ENCODE results near the gene FOXA2.

The FOXA2 gene

DNA sequence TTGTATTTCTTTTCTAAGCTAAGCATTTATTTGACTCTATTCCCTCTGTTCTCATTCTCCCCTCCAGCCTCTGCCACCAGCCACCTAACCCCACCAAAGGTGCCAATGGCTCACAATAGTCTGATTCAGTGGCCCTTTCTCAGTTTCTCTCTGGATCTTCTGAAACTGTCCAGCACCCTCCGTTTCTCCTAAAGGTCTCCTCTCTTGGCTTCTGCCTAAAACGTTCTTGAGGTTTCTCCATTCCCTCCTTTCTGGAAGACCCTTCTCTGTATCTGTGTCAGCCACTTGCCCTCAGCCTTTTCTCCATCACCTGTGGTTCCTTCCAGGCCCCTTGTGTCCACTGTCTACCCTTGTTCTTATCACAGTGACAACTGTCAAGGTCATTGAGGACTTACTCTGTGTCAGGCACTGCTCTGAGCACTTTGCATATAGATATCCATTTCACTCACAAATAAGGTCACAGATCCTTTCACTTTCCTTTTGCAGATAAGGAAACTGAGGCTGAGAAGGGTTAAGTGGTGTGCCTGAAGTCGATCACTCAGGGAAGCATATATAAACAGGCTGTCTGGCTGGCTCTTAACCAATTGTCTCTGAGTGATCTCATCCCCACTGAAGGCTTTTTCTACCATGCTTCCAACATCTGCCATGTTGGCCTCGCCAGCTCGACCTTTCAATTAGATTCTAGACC lies 48.1 kb downstream of the FOXA2 start:
- FAIRE-seq = no peak

DNA sequence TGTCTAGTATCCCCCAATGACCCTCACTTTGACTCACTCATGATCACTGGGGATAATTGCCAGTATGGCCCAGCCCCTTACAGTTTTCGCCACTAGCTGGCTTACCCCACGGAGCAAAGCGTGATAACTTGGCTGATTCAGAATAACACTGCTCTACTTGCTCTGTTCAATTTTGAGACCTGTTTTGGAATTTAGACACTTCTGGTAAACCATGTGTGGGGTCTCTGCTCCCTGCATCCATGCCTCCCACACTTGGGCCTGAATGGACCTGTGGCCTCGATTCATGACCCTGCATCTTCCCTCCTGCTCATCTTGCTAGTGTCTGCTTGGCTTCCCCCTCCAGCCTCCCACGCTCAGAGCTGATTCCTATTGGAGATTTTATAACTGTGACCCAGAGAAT lies 48.9 kb downstream of the FOXA2 start:
- FAIRE-seq = no peak

- FAIRE-seq = no peak
Observed at GRCh38 chr20:22533823-22534751, 50.3 kb downstream of the FOXA2 start.

GRCh38 chr20:22532598-22532997 lies 51.8 kb downstream of the FOXA2 start:
- no peak for FAIRE-seq

GRCh38 chr20:22531756-22532155 lies 52.6 kb downstream of the FOXA2 start:
- FAIRE-seq = no peak

DNA sequence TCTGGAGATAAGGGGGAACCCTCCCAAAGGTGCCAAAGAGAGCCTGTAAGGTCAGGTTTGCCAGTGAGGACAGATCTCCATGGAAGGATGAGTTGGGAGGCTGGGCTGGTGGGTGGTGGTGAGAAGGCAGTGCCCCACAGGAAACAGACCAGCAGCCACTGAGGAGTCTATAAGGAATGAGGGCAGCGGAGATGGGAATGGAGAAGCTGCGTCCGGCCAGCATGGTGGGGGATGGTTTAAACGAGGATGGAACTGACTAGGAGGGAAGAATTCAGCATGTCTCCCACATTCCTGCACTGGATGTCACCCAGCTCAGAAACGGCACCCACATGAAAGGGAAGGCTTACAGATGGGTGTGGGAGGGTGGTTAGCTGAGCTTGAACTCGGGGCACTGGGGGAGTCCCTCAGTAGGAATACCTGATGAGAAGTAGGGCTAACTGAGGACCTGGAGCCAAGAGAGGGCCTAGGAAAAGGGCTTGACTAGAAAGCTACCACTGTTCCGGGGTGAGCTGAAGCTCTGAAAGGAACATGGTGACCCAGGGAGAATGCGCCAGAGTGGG lies 53.2 kb downstream of the FOXA2 start:
- FAIRE-seq = no peak

Data from islet of Langerhans (tissue), 1 donor.